Measurements from ENCODE around the gene DPF1.

The DPF1 gene

GRCh38 chr19:38221421-38221820, 2.6 kb downstream of the DPF1 start:
- DNase-seq (ENCODE audit: low read depth), result no peak

DNA sequence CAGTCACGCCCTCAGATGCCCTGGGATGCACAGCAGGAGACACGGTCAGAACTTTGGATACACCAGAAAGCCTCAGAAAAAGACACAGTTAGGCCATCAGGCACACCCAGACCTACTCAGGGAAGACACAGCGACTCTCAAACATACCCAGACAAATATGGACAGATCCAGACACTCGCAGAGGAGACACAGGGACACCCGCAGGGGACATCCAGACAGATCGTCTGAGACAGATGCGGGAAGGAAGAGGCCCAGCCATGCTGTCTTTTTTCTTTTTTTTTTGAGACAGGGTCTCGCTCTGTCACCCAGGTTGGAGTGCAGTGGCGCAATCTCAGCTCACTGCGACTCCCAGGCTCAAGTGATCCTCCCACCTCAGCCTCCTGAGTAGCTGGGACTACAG, 4.8 kb downstream of the DPF1 start:
- no peak for DNase-seq (ENCODE audit: low read depth)

DNA sequence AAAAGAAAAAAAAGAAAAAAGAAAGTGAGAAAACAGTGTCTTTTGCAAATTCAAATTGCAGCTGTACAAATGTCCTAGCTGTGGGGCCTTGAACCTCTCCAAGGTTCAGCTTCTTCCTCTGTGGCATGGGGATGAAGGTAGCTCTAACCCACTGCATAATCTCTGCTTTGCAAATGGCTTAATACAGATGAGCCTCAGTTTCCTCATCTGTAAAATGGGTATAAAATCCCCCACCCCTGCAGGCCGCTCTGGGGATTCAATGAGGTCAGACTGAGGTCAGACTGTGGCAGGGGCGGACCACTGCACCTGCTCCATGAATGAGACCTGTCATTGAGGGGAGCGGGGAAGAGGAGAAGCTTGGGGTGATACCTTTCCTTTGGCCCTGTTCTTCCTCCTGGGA, 5.8 kb downstream of the DPF1 start:
- DNase-seq (ENCODE audit: low read depth), result no peak

- DNase-seq (ENCODE audit: low read depth), result no peak
Measured at GRCh38 chr19:38216785-38217641, 7.0 kb downstream of the DPF1 start.

- DNase-seq (ENCODE audit: low read depth), result peak; percentile 67
Measured at GRCh38 chr19:38213911-38214625, 10.0 kb downstream of the DPF1 start.

- DNase-seq (ENCODE audit: low read depth), result no peak
Measured at GRCh38 chr19:38213469-38213868, 10.6 kb downstream of the DPF1 start.

DNA sequence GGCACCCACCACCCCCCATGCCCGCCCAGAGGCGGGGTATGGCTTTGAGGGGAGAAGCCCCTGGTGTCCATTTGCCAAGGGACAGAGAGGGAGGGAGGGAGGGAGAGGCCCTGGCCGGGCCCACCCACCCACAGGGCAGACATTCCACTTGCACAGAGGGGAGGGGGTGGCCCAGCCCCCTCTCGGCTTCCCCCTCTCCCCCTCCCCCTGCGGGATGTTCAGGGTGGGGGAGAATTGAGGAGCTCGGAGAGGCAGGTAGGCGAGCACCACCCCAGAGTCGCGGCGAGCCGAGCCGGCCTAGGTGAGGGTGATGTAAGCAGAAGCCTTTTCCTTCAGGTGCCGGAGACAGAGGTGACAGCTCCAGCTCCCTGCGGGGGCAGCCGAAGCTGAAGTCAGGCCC, 12.3 kb downstream of the DPF1 start:
- no peak for DNase-seq (ENCODE audit: low read depth)

DNA sequence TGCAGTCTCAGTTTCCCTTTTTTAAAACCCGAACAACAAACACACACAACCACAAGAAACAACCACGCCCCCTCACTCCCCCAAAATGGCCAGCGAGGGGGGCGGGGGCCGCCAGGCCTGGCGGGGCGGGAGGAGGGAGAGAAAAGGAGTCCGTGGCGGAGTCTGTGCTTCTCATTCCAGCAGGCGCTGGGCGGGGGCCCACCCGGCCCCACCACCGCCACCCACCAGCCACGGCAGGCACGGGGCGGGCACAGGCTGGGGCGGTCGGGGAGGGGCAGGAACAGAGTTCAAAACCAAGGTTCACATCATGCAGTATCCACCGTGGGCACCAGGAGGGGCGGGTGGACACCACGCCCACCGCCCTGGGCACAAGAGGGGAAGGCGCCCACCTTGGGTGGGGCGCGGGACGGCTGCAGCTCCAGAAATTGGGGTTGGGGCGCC, 12.9 kb downstream of the DPF1 start:
- no peak for DNase-seq (ENCODE audit: low read depth)

DNA sequence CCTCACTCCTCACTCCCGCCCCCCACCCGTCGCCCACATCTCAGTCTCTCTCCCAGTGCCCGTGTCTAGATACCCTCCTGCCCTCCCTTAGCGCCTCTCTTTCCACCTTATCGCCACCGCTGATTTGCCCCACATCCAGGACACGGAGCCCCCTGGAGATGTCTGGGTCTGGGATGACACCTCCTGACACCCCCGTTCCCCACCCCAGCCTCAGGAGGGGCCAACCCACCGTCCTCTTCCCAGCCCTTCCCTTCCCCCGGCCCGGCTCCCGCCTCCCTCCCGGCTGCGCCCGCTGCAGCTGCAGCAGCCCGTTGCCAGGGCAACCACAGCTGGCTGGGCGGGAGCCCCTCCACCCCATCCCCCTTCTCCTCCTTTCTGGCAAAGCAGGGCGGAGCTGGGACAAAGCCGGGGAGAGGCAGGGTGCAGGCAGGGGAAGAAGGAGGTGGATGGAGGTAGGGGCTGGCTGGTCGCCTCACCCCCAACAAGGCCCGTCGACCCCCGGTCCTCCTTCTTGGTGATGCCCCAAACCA, 13.5 kb downstream of the DPF1 start:
- no peak for DNase-seq (ENCODE audit: low read depth)

GRCh38 chr19:38209671-38210457, 14.2 kb downstream of the DPF1 start:
- no peak for DNase-seq (ENCODE audit: low read depth)

DNA sequence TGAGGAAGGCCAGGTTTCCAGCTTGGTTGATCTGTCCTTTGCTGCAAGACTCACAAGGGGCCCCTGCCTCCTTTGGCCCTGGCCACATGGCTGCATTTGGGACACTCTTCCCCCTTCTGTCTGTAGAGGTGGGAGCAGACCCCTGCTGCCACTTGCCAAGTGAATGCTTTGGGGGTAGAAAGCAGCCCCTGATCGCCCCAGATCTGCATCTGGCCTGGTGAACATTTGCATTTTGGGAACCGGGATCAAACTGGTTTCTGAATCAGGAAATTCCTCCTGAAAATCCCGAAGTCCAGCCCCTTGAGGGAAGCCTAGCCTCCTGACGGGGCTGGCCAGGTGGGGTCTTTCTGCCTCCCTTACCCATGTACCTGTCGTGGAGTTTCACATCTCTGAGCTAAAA, 14.9 kb downstream of the DPF1 start:
- DNase-seq (ENCODE audit: low read depth), result no peak

GRCh38 chr19:38208571-38208970, 15.5 kb downstream of the DPF1 start:
- no peak for DNase-seq (ENCODE audit: low read depth)

GRCh38 chr19:38207543-38207942, 16.5 kb downstream of the DPF1 start:
- no peak for DNase-seq (ENCODE audit: low read depth)

DNA sequence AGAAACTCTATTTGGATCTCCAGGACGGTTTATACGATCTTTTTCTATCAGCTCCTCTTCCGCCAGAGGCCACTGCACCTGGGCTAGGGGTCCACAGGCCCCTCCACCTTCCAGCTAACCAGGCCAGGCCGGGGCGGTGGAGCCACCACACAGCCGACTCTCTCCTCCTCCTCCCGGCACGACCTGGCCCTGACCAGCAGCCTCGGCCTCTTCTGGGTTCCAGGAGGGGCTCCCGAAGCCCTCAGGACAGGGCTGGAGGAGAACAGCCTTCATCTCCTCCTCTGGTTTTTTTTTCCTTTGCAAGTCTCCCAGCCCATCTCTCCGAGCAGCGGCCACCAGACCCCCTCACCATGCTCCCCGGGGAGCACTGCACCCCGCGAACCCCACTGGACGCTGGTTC, 17.1 kb downstream of the DPF1 start:
- no peak for DNase-seq (ENCODE audit: low read depth)

DNA sequence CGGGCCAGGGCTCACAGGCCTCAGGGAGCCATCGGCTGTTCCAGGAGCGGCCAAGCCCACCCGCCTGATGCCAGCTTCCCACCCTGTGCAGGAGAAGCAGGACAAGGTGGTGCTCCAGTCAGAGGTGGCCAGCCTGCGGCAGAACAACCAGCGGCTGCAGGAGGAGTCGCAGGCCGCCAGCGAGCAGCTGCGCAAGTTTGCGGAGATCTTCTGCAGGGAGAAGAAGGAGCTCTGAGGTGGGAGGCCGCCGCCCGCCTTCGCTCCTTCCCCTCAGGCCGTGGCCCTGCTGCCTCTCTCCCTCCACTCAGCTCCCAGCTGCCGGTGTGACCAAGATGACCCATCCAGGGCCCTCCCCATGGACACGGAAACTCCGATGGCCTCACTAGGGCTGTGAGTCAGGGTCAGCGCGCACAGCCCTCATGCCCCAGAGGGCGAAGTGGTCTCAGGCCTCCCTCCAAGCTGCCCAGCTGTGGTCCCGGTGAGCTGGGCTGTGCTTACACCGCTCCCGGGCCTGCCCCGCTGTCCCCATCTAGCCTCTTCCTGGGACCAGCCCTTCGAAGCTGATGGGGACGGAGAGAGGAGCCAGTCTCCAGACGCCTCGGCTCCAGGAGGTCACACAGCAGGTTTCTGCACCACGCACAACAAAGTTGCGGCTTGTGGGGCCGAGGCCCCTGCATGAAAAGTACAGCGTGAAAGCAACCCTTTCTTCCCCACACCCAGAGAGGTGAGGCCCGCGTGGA, 17.8 kb downstream of the DPF1 start:
- no peak for DNase-seq (ENCODE audit: low read depth)

- DNase-seq (ENCODE audit: low read depth), result no peak
Measured at GRCh38 chr19:38204728-38205127, 19.3 kb downstream of the DPF1 start.

DNA sequence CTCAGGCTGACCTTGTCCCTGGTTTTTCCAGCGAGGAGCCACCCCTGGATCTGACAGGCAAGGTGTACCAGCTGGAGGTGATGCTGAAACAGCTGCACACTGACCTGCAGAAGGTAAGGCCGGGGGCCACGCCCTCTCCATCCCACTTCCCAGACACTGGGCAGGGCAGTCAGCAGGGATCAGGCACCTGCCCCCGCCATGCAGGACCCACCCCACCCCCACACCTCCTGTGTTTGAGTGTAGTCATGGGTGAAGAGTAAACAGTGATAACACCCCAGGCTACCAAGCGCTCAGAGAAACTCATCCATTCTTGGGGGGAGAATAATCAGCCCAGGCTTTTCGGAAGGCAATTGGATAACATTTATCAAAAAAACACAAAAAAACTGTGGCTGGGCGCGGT, 19.9 kb downstream of the DPF1 start:
- no peak for DNase-seq (ENCODE audit: low read depth)

GRCh38 chr19:38203197-38203596, 20.8 kb downstream of the DPF1 start:
- DNase-seq (ENCODE audit: low read depth), result no peak

DNA sequence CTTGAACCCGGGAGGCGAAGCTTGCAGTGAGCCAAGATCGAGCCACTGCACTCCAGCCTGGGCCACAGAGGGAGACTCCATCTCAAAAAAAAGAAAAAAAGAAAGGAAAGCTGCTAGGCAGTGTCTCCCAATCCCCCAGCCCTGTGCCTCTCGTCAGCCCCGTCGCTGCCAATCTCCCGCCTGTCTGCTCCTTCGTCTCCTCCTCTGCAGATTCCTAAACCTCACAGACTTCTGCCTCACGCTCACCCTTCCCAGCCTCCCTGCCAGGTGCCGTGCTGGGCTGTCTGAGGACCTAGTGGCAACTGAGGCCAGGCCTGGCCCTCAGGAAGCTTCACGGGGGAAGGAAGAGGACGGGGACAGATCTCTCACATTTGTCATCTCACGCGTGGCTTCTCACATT, 21.5 kb downstream of the DPF1 start:
- no peak for DNase-seq (ENCODE audit: low read depth)

DNA sequence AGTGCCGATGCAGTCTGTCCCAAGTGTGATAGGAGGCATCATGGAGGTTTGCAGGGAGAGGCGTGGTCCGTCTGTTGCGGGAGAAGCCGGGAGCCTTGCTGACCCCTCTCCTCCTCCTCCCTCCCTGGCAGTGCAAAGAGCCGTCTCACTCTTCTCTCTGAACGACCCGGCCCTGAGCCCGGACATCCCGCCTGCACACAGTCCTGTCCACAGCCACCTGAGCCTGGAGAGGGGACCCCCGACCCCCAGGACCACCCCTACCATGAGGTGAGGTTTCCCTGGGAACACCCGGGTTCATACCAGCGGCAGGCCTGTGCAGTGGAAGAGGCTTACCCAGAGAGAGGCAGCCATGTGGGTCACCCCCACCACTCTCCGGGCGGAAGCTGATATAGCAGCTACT, 22.3 kb downstream of the DPF1 start:
- DNase-seq (ENCODE audit: low read depth), result no peak

GRCh38 chr19:38199340-38199739, 24.7 kb downstream of the DPF1 start:
- DNase-seq (ENCODE audit: low read depth), result no peak

Measured in activated gamma-delta T cell treated with anti-CD3 and anti-CD28 coated beads, Interleukin-2, amount 50 U/mL, for 16 hours (primary cell).